Panc1 (cell line): ENCODE data around the gene CLEC18C. TPM values are rescaled to one million over a fixed set of nuclear protein-coding genes. Genes with fewer than 3 reads are reported as not detected.
"Not testable (repeated sequence)": the region's sequence is repeated elsewhere in the genome, so short reads cannot be mapped to it uniquely, and the experiment has no call there.

Experiments
- ATAC-seq: fragments of 200-7000 bp; cut with Tn5 transposase; 2 replicates; pipeline ENCODE4 v1.9.1; 2020; ENCODE audit warnings: mild to moderate bottlenecking, moderate library complexity
- Bru-seq: library from RNA; stranded (reverse); fragments of 400-500 nt; gene quantifications from one replicate; lab custom pipeline; 2021; lab: Mats Ljungman, UMichigan
- BruChase-seq, 2 experiments: library from RNA; stranded (reverse); fragments of 400-500 nt; gene quantifications; one replicate each; lab custom pipeline; 2021; lab: Mats Ljungman, UMichigan
- BruUV-seq: library from RNA; stranded (reverse); fragments of 400-500 nt; replicated peaks from 2 replicates; lab custom pipeline; 2021; lab: Mats Ljungman, UMichigan
- CTCF ChIA-PET: fragments of 300-600 bp; sonication (Branson Sonifier 250); formaldehyde crosslinking; loops from one replicate; lab custom pipeline; 2022; ENCODE audit warnings: antibody characterized with exemption; lab: Charles Lee
- POLR2A ChIA-PET: fragments of 300-600 bp; sonication (Branson Sonifier 250); formaldehyde crosslinking; loops from one replicate; lab custom pipeline; 2022; ENCODE audit warnings: antibody characterized with exemption; lab: Charles Lee
- DNase-seq: peaks from one replicate; pipeline ENCODE4 v3.0.0-alpha.2; 2010; ENCODE audit warnings: low read depth, low spot score
- H3K27ac ChIP-seq: 2 replicates; pipeline ENCODE4 v1.5.1; 2011; ENCODE audit warnings: mild to moderate bottlenecking, low read length, inconsistent platforms
- H3K27me3 ChIP-seq: fragments of 200-500 bp; sonication (Bioruptor generic); 2 replicates; pipeline ENCODE4 v1.6.0; 2014; ENCODE audit warnings: low read length, inconsistent platforms; ENCODE audit not compliant: control insufficient read depth, insufficient read depth
- H3K36me3 ChIP-seq: fragments of 200-500 bp; sonication (Bioruptor generic); 2 replicates; pipeline ENCODE4 v1.5.1; 2014; ENCODE audit warnings: inconsistent platforms, mild to moderate bottlenecking, low read length, moderate library complexity; ENCODE audit not compliant: control insufficient read depth, insufficient read depth
- H3K4me1 ChIP-seq: 2 replicates; pipeline ENCODE4 v1.5.1; 2011; ENCODE audit warnings: inconsistent platforms, mild to moderate bottlenecking, low read length, moderate library complexity; ENCODE audit not compliant: control insufficient read depth, insufficient read depth
- H3K4me3 ChIP-seq, 2 experiments: 2 replicates each; pipeline ENCODE4 v1.5.1; 2011 to 2012; ENCODE audit warnings: low read depth in 2 of 2, low read length in 2 of 2, mild to moderate bottlenecking in 2 of 2, inconsistent platforms in 1 of 2, moderate library complexity in 1 of 2
- H3K9me3 ChIP-seq: fragments of 200-500 bp; sonication (Bioruptor generic); 2 replicates; pipeline ENCODE4 v1.5.1; 2014; ENCODE audit warnings: low read depth, mild to moderate bottlenecking, inconsistent platforms, low read length, moderate library complexity; ENCODE audit not compliant: control insufficient read depth, insufficient read depth
- in situ Hi-C: cut with HindIII; loops from 2 replicates; pipeline ENCODE4 v1.10.0; 2016; ENCODE audit warnings: low sequenced_read_pairs, low pct_unique_long_range_greater_than_20kb
- intact Hi-C: fragments of 100-400 bp; cut with micrococcal nuclease; formaldehyde crosslinking; loops from one replicate; pipeline ENCODE4 v1.10.0; 2022; ENCODE audit not compliant: unreplicated experiment
- long read RNA-seq: library from polyadenylated mRNA; unstranded; transcript quantifications from one replicate; pipeline ENCODE4 v2.0.0, GENCODE V29; 2021; ENCODE audit not compliant: unreplicated experiment
- polyA plus RNA-seq: library from polyadenylated mRNA; unstranded; fragments of >200 nt; gene quantifications from one replicate; pipeline ENCODE4 v1.2.1, GENCODE V29; 2012; ENCODE audit warnings: missing spikeins; ENCODE audit not compliant: insufficient read length
- total RNA-seq: library from RNA; stranded (reverse); gene quantifications from one replicate; pipeline ENCODE4 v1.2.1, GENCODE V29; 2021; ENCODE audit not compliant: unreplicated experiment

Gene CLEC18C
- total RNA-seq: not detected
- not detected for polyA plus RNA-seq
- Bru-seq, nascent RNA: percentile 3 among the genes with signal in this experiment
- percentile 4 among the genes with signal in this experiment for BruChase-seq, experiment 1, labeled RNA remaining after a 2-hour chase
- percentile 7 among the genes with signal in this experiment for BruChase-seq, experiment 2, labeled RNA remaining after a 6-hour chase
- long read RNA-seq: 0 reads

DNA sequence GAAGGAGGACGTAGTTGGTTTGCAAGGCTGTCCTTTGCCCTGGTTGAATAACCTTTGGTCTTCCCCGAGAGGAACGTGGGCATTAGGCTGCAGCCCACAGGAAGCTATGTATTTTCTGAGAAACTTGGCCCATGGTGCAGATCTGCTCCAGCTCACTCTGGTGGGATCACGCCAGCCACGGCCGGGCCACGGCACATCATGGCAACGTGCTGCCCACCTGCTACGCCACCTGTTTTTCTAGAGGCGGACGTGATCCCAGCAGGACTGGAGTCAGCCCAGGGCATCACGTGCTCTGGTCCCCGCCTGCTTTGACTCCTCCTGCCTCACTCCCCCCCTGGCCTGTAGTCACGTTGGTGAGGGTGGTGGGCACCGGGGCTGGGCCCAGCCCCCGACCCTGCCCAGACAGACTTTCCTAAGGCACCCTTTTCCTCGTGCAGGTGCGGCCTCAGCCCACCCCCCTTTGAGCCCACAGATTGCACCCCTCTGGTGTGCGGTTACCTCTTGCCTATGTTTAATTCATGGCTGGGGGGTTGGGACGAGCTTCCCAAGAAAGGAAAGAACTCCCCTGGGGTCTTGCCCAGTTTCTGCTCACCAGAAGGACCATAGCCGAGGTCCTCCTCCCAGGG is at the start of gene CLEC18C:
CLEC18C (plus strand) TSS at position 576 of the 626 bp plus-strand sequence. CDS start 492 bp downstream, outside the sequence.
- in situ Hi-C loops, DNase-seq, intact Hi-C loops, CTCF ChIA-PET, BruUV-seq, H3K27me3 ChIP-seq, ATAC-seq, H3K27ac ChIP-seq, H3K36me3 ChIP-seq, H3K9me3 ChIP-seq, POLR2A ChIA-PET, H3K4me3 ChIP-seq, H3K4me1 ChIP-seq: not testable (repeated sequence)

DNA sequence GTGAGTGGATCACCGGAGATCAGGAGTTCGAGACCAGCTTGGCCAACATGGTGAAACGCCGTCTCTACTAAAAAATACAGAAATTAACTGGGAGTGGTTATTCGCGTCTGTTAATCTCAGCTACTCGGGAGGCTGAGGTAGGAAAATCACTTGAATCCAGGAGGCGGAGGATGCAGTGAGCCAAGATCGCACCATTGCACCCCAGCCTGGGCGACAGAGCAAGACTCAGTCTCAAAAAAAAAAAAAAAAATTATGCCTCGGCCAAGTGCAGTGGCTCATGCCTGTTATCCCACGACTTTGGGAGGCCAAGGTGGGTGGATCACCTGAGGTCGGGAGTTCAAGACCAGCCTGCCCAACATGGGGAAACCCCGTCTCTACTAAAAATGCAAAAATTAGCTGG is 49.8 kb upstream of the CLEC18C start:
- H3K27me3 ChIP-seq, ATAC-seq, H3K27ac ChIP-seq, intact Hi-C loops, H3K4me3 ChIP-seq, POLR2A ChIA-PET, DNase-seq, H3K9me3 ChIP-seq, H3K36me3 ChIP-seq, CTCF ChIA-PET, in situ Hi-C loops, H3K4me1 ChIP-seq, BruUV-seq: not testable (repeated sequence)

DNA sequence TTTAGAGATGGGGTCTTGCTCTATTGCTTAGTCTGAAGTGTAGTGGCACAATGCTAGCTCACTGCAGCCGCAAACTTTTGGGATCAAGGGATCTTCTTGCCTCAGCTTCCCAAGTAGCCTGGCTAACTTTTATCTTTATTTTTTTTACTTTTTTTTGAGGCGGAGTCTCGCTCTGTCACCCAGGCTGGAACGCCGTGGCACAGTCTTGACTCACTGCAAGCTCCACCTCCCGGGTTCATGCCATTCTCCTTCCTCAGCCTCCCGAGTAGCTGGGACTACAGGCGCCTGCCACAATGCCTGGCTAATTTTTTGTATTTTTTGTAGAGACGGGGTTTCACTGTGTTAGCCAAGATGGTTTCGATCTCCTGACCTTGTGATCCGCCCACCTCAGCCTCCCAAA is 47.4 kb upstream of the CLEC18C start:
- H3K27ac ChIP-seq, ATAC-seq, H3K27me3 ChIP-seq, CTCF ChIA-PET, BruUV-seq, POLR2A ChIA-PET, DNase-seq, H3K36me3 ChIP-seq, H3K4me3 ChIP-seq, intact Hi-C loops, H3K4me1 ChIP-seq, in situ Hi-C loops, H3K9me3 ChIP-seq: not testable (repeated sequence)

GRCh38 chr16:70127706-70128105 is 45.9 kb upstream of the CLEC18C start:
- H3K9me3 ChIP-seq, H3K27ac ChIP-seq, H3K36me3 ChIP-seq, in situ Hi-C loops, H3K4me1 ChIP-seq, H3K4me3 ChIP-seq, DNase-seq, H3K27me3 ChIP-seq, intact Hi-C loops, ATAC-seq, BruUV-seq: not testable (repeated sequence)
- CTCF ChIA-PET: interaction anchor here (0.7 kb wide), 1 partner anchor 156 kb away, joined by 3 read pairs; no protein-coding TSS in a partner anchor
- POLR2A ChIA-PET: interaction anchor here (0.6 kb wide), 1 partner anchor 395 kb away, joined by 4 read pairs; the partner anchor contains the start of gene COG4

GRCh38 chr16:70128844-70129243 is 44.7 kb upstream of the CLEC18C start:
- BruUV-seq, H3K27me3 ChIP-seq, in situ Hi-C loops, POLR2A ChIA-PET, H3K36me3 ChIP-seq, H3K4me1 ChIP-seq, DNase-seq, H3K27ac ChIP-seq, intact Hi-C loops, H3K4me3 ChIP-seq, H3K9me3 ChIP-seq, ATAC-seq, CTCF ChIA-PET: not testable (repeated sequence)

DNA sequence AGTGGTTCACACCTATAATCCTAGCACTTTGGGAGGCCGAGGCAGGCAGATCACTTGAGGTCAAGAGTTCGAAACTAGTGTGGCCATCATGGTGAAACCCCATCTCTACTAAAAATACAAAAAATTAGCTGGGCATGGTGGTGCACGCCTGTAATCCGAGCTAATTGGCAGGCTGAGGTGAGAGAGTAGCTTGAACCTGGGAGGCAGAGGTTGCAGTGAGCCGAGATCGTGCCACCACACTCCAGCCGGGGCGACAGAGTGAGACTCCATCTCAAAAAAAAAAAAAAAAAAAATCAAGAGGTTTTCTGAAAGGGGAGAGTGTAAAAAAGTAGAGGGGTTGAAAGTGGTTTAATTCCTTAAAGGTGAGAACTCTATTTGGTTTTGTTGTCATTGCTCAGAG is 37.8 kb upstream of the CLEC18C start:
- ATAC-seq, in situ Hi-C loops, DNase-seq, intact Hi-C loops, H3K9me3 ChIP-seq, H3K4me3 ChIP-seq, H3K27ac ChIP-seq, H3K4me1 ChIP-seq, H3K36me3 ChIP-seq, H3K27me3 ChIP-seq, BruUV-seq, CTCF ChIA-PET: not testable (repeated sequence)
- POLR2A ChIA-PET: interaction anchor here (0.7 kb wide), 1 partner anchor 441 kb away, joined by 9 read pairs; no protein-coding TSS in a partner anchor

DNA sequence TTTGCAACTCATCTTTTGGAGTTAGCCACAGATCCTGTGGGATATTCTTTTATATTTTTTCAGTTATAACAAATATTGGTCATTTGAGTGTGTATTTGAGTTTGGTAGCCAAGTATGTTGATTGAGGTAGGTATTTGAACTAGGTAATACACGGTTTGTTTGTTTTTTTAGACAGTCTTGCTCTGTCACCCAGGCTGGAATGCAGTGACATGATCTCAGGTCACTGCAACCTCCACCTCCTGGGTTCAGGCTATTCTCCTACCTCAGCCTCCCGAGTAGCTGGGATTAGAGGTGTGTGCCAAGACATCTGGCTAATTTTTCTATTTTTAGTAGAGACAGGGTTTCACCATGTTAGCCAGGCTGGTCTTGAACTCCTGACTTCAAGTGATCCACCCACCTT is 37.0 kb upstream of the CLEC18C start:
- intact Hi-C loops, in situ Hi-C loops, ATAC-seq: not testable (repeated sequence)

More for the DNA sequence above, 37.0 kb upstream of the CLEC18C start:
- H3K36me3 ChIP-seq, H3K4me1 ChIP-seq, H3K27ac ChIP-seq, H3K4me3 ChIP-seq, CTCF ChIA-PET, H3K9me3 ChIP-seq, BruUV-seq, POLR2A ChIA-PET, H3K27me3 ChIP-seq, DNase-seq: not testable (repeated sequence)
